Vagina (tissue), 2 donors: Measurements from ENCODE around the gene SLC37A1.

Source experiments
- POLR2AphosphoS5 ChIP-seq, 2 donors: sonication (generic); formaldehyde crosslinking; IDR thresholded peaks; one replicate each; pipeline ENCODE4 v1.9.0; 2017; ENCODE audit warnings: antibody characterized with exemption in 2 of 2, mild to moderate bottlenecking in 2 of 2, low read depth in 1 of 2; ENCODE audit not compliant: insufficient read depth in 1 of 2
- TF ChIP-seq, protein P1 (sequence below), 3 experiments: fragments of 450-650 bp in 2 of 3; fragments of 200-600 bp in 1 of 3; sonication (generic) in 1 of 3; IDR thresholded peaks; one replicate each; pipeline ENCODE4 v1.5.1; 2017 to 2019; ENCODE audit warnings: antibody characterized with exemption in 3 of 3, mild to moderate bottlenecking in 2 of 3, moderate library complexity in 2 of 3

DNA sequence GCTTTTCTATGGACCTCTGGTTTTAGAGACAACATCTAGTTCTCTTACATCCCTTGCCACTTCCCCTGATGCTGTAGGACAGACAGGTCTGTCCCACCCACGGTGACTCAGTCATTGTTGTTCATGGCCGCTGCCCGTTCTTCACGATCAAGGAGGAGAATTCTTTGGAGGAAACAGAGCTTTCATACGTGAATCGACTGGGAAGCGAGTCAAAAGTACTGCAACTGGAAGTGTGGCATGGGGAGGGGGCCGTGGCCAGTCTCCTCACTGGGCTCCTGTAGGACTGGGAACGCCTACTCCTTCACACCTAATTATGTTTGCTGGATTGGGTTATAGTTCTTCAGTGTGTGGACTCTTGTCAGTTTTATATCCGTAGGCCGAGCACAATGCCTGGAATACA is 4.4 kb upstream of the SLC37A1 start:
- TF ChIP-seq, protein P1, sequence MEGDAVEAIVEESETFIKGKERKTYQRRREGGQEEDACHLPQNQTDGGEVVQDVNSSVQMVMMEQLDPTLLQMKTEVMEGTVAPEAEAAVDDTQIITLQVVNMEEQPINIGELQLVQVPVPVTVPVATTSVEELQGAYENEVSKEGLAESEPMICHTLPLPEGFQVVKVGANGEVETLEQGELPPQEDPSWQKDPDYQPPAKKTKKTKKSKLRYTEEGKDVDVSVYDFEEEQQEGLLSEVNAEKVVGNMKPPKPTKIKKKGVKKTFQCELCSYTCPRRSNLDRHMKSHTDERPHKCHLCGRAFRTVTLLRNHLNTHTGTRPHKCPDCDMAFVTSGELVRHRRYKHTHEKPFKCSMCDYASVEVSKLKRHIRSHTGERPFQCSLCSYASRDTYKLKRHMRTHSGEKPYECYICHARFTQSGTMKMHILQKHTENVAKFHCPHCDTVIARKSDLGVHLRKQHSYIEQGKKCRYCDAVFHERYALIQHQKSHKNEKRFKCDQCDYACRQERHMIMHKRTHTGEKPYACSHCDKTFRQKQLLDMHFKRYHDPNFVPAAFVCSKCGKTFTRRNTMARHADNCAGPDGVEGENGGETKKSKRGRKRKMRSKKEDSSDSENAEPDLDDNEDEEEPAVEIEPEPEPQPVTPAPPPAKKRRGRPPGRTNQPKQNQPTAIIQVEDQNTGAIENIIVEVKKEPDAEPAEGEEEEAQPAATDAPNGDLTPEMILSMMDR (IDR thresholded peaks at IDR 0.05) = no peak
- no peak for TF ChIP-seq POLR2AphosphoS5 (IDR thresholded peaks at IDR 0.05; ENCODE audit: insufficient read depth in 1 of 2, low read depth in 1 of 2)
